ENCODE measurements around the gene LIN28A.

GRCh38 chr1:26367441-26367840 lies 43.2 kb upstream of the LIN28A start:
- TF ChIP-seq EP300 (IDR thresholded peaks at IDR 0.05; ENCODE audit: low read depth), result no peak
- no peak for TF ChIP-seq CTCF (IDR thresholded peaks at IDR 0.05)
- TF ChIP-seq POLR2A (IDR thresholded peaks at IDR 0.05), result no peak

All from transverse colon (tissue), 3 donors.